HepG2 (cell line): Measurements from ENCODE around the gene WNT7A. TPM values are rescaled to one million over a fixed set of nuclear protein-coding genes. Genes with fewer than 3 reads are reported as not detected.

Source experiments
- ARHGAP35 ChIP-seq: sonication (generic); formaldehyde crosslinking; IDR thresholded peaks from 2 replicates; pipeline ENCODE4 v1.9.0; 2022; ENCODE audit warnings: mild to moderate bottlenecking, inconsistent platforms, moderate library complexity, missing genetic modification reagents, borderline replicate concordance
- ETV5 ChIP-seq: IDR thresholded peaks from 2 replicates; pipeline ENCODE4 v1.6.1; 2018; ENCODE audit warnings: missing biosample characterization, missing genetic modification reagents, inconsistent platforms, borderline replicate concordance
- GABPA ChIP-seq, 2 experiments: IDR thresholded peaks; 2 replicates each; pipeline ENCODE4 v1.6.1; 2011 to 2016; ENCODE audit warnings: low read depth in 2 of 2, low read length in 1 of 2, missing biosample characterization in 1 of 2, missing genetic modification characterization in 1 of 2
- HNF1B ChIP-seq: sonication (generic); formaldehyde crosslinking; IDR thresholded peaks from 2 replicates; pipeline ENCODE4 v1.5.1; 2020; ENCODE audit warnings: mild to moderate bottlenecking, moderate library complexity, missing genetic modification reagents
- HNRNPH1 ChIP-seq: fragments of 200-400 bp; formaldehyde crosslinking; optimal IDR thresholded peaks from 2 replicates; pipeline ENCODE3; 2017; ENCODE audit warnings: mild to moderate bottlenecking, low read depth, low read length
- IRF2 ChIP-seq: IDR thresholded peaks from 2 replicates; pipeline ENCODE4 v1.6.1; 2018; ENCODE audit warnings: missing genetic modification reagents, missing compliant biosample characterization
- KLF9 ChIP-seq: IDR thresholded peaks from 2 replicates; pipeline ENCODE4 v1.6.1; 2016; ENCODE audit warnings: low read depth
- ONECUT2 ChIP-seq: sonication (generic); formaldehyde crosslinking; IDR thresholded peaks from 2 replicates; pipeline ENCODE4 v1.4.0; 2020; ENCODE audit warnings: missing genetic modification reagents
- RNF2 ChIP-seq: fragments of 450-650 bp; conservative IDR thresholded peaks from 2 replicates; pipeline ENCODE4 v1.6.1; 2016; ENCODE audit warnings: low read depth
- SIN3B ChIP-seq: fragments of 150-350 bp; IDR thresholded peaks from 2 replicates; pipeline ENCODE4 v1.6.1; 2014; ENCODE audit warnings: low read length
- TFDP1 ChIP-seq: IDR thresholded peaks from 2 replicates; pipeline ENCODE4 v1.6.1; 2016; ENCODE audit warnings: missing compliant biosample characterization, missing genetic modification reagents, borderline replicate concordance
- THAP11 ChIP-seq: IDR thresholded peaks from 2 replicates; pipeline ENCODE4 v1.6.1; 2016; ENCODE audit warnings: missing biosample characterization, missing genetic modification reagents
- WIZ ChIP-seq: sonication (generic); formaldehyde crosslinking; IDR thresholded peaks from 2 replicates; pipeline ENCODE4 v1.5.1; 2020; ENCODE audit warnings: mild to moderate bottlenecking, missing genetic modification reagents
- YEATS4 ChIP-seq: sonication (generic); formaldehyde crosslinking; IDR thresholded peaks from 2 replicates; pipeline ENCODE4 v1.4.0; 2020; ENCODE audit warnings: missing genetic modification reagents, borderline replicate concordance
- ZNF282 ChIP-seq: fragments of 450-650 bp; IDR thresholded peaks from 2 replicates; pipeline ENCODE4 v1.6.1; 2018; ENCODE audit not compliant: partially characterized antibody
- ZNF3 ChIP-seq: IDR thresholded peaks from 2 replicates; pipeline ENCODE4 v1.7.0; 2017; ENCODE audit warnings: inconsistent platforms
- ZNF432 ChIP-seq: sonication (generic); formaldehyde crosslinking; IDR thresholded peaks from 2 replicates; pipeline ENCODE4 v1.5.0; 2020; ENCODE audit warnings: missing genetic modification reagents, mild to moderate bottlenecking, borderline replicate concordance
- ZNF484 ChIP-seq: sonication (generic); formaldehyde crosslinking; IDR thresholded peaks from 2 replicates; pipeline ENCODE4 v1.5.1; 2020; ENCODE audit warnings: mild to moderate bottlenecking, low read depth, missing genetic modification reagents, borderline replicate concordance
- ZNF740 ChIP-seq: sonication (generic); formaldehyde crosslinking; IDR thresholded peaks from 2 replicates; pipeline ENCODE4 v1.4.0; 2020; ENCODE audit warnings: missing genetic modification reagents
- ZNF749 ChIP-seq: sonication (generic); formaldehyde crosslinking; IDR thresholded peaks from 2 replicates; pipeline ENCODE4 v1.8.0; 2022; ENCODE audit warnings: mild to moderate bottlenecking, missing genetic modification reagents, moderate library complexity, borderline replicate concordance
- ZSCAN31 ChIP-seq: sonication (generic); formaldehyde crosslinking; IDR thresholded peaks from 2 replicates; pipeline ENCODE4 v1.5.0; 2020; ENCODE audit warnings: low read depth, mild to moderate bottlenecking, missing genetic modification reagents
- ZXDC ChIP-seq: sonication (generic); formaldehyde crosslinking; IDR thresholded peaks from 2 replicates; pipeline ENCODE4 v1.5.0; 2020; ENCODE audit warnings: mild to moderate bottlenecking, missing genetic modification reagents
- polyA plus RNA-seq, 8 experiments: library from polyadenylated mRNA; depleted of rRNA in 3 of 8; stranded (reverse) in 7 of 8; unstranded in 1 of 8; fragments of >200 nt; fragmentation: Illumina TruSeq in 4 of 8; extraction: Trizol in 4 of 8; gene quantifications; 2 replicates each; pipeline versions ENCODE4 v1.2.1 to v1.2.3, GENCODE V29; 2011 to 2016; ENCODE audit warnings: low read depth in 4 of 8, missing spikeins in 1 of 8, mixed read lengths in 1 of 8; ENCODE audit not compliant: insufficient read depth in 1 of 8
- total RNA-seq, 5 experiments: library from RNA; depleted of rRNA; stranded (reverse); fragments of >200 nt; fragmentation: Illumina TruSeq; extraction: Trizol; gene quantifications; 2 replicates each; pipeline ENCODE4 v1.2.3, GENCODE V29; 2016; ENCODE audit warnings: low read depth in 1 of 5

The WNT7A gene
- total and polyA plus RNA-seq, 2 of the 13 experiments (the other 11 are each of a cell fraction or from before 2014, with no cell fraction given), result not detected

GRCh38 chr3:13895155-13896105 lies 15.6 kb upstream of the WNT7A start (continued):
- TF ChIP-seq ZSCAN31 (CRISPR knock-in tag) (no peak), RNF2 (no peak), KLF9 (CRISPR knock-in tag) (no peak), ONECUT2 (CRISPR knock-in tag) (no peak), ARHGAP35 (CRISPR knock-in tag) (no peak), ZXDC (CRISPR knock-in tag) (no peak), ZNF484 (CRISPR knock-in tag) (no peak), ZNF749 (no peak), HNRNPH1 (no peak), TFDP1 (peak; percentile 47; the same call in 1 of the 2 replicates), HNF1B (CRISPR knock-in tag) (no peak), ZNF282 (no peak), ZNF432 (no peak), IRF2 (CRISPR knock-in tag) (no peak), THAP11 (CRISPR knock-in tag) (peak; percentile 60; the same call in 1 of the 2 replicates), GABPA (IDR thresholded peaks at IDR 0.05; ENCODE audit: low read depth, low read length) (no peak), GABPA (CRISPR knock-in tag; IDR thresholded peaks at IDR 0.05; ENCODE audit: low read depth) (peak; percentile 71), WIZ (CRISPR knock-in tag) (no peak), ZNF3 (CRISPR knock-in tag) (no peak), SIN3B (no peak), ZNF740 (CRISPR knock-in tag) (no peak), YEATS4 (CRISPR knock-in tag) (peak; percentile 31; the same call in 1 of the 2 replicates), ETV5 (CRISPR knock-in tag) (peak; percentile 26; the same call in 1 of the 2 replicates)
